Measurements from ENCODE around the gene PLA2G12A. TPM values are rescaled to one million over a fixed set of nuclear protein-coding genes. Genes with fewer than 3 reads are reported as not detected.

PLA2G12A gene
- total and polyA plus RNA-seq, 9 of the 15 experiments (the other 6 are each of a cell fraction or from before 2014, with no cell fraction given) = 24.2 to 226 (median 80.5) TPM

- WGBS (ENCODE audit: insufficient coverage, low coverage, missing lambda C conversion rate) = 62% methylated on average over 2 of the region's 2 CpGs
- no peak for FAIRE-seq
- CTCF ChIA-PET (ENCODE audit: low intra/inter-chr PET ratio) = no interaction called here
- H3K27ac ChIP-seq (ENCODE audit: extremely low read depth, low read depth, low read length) = no peak overlapping the region
- POLR2A ChIA-PET = interaction anchor here (0.9 to 1.5 kb wide), 2 partner anchors 13 to 16 kb away, joined by 3 read pairs; no protein-coding TSS in a partner anchor
- H3K4me2 ChIP-seq (ENCODE audit: insufficient read depth, low read length) = no peak overlapping the region
- H3K36me3 ChIP-seq (ENCODE audit: control insufficient read depth, insufficient read depth, low read length) = no peaks in the 10 kb centered on the region
- intact Hi-C loops (cut with micrococcal nuclease) = no loop called here
- no TSS peak for BruUV-seq (replicated peaks)
- no peak for DNase-seq (ENCODE audit: extremely low read depth in 1 of 4, low spot score in 3 of 4)
- peaks cover 3 to 19% of the 10 kb centered on the region in 2 experiments; a peak in 3 of 5 replicates for H3K4me1 ChIP-seq (replicated peaks in 1 of 2; ENCODE audit: control insufficient read depth in 2 of 2, insufficient read depth in 2 of 2, low read length in 2 of 2)
- no peaks in the 10 kb centered on the region for H3K9me1 ChIP-seq (ENCODE audit: control insufficient read depth, insufficient read depth, low read length)
- no peak overlapping the region for H3K9ac ChIP-seq (ENCODE audit: insufficient read depth in 1 of 2, low read depth in 2 of 2, low read length in 2 of 2)
- ATAC-seq = peak; percentile 34
- in situ Hi-C loops (cut with MboI) = no loop called here
- no peak overlapping the region for H3K4me3 ChIP-seq
- TF ChIP-seq SOX6 (IDR thresholded peaks at IDR 0.05) (no peak), KDM2B (CRISPR knock-in tag; IDR thresholded peaks at IDR 0.05) (no peak), ZBTB17 (CRISPR knock-in tag; IDR thresholded peaks at IDR 0.05) (no peak), CBFB (CRISPR knock-in tag; IDR thresholded peaks at IDR 0.05) (no peak), TGIF2 (CRISPR knock-in tag; IDR thresholded peaks at IDR 0.05) (no peak), ZNF584 (CRISPR knock-in tag; IDR thresholded peaks at IDR 0.05; ENCODE audit: low read depth) (no peak), U2AF1 (optimal IDR thresholded peaks at IDR 0.05; ENCODE audit: low read depth, low read length) (no peak)
- no peaks in the 10 kb centered on the region for H3K79me2 ChIP-seq (ENCODE audit: control insufficient read depth, insufficient read depth, low read length)
- H3K9me3 ChIP-seq (replicated peaks; ENCODE audit: control insufficient read depth, insufficient read depth, low read depth, low read length) = no peaks in the 10 kb centered on the region
- no peaks in the 10 kb centered on the region for H4K20me1 ChIP-seq (replicated peaks; ENCODE audit: control insufficient read depth, insufficient read depth, low read length)
- no peaks in the 10 kb centered on the region for H3K27me3 ChIP-seq (ENCODE audit: control insufficient read depth in 2 of 2, insufficient read depth in 2 of 2, low read length in 2 of 2)
- no peak overlapping the region for H2AFZ ChIP-seq (ENCODE audit: low read depth, low read length)
Observed at GRCh38 chr4:109746728-109747127, 16.9 kb upstream of the PLA2G12A start.

- DNase-seq (ENCODE audit: extremely low read depth in 1 of 4, low spot score in 3 of 4) (no peak), FAIRE-seq (peak; percentile 29), ATAC-seq (peak; percentile 34; the same call in 2 of the 3 replicates)
- Histone ChIP-seq H3K9ac (ENCODE audit: insufficient read depth in 1 of 2, low read depth in 2 of 2, low read length in 2 of 2) (no peak overlapping the region), H3K9me1 (ENCODE audit: control insufficient read depth, insufficient read depth, low read length) (no peaks in the 10 kb centered on the region), H3K4me2 (ENCODE audit: insufficient read depth, low read length) (no peak overlapping the region), H2AFZ (ENCODE audit: low read depth, low read length) (peak overlapping the region; percentile 25), H4K20me1 (replicated peaks; ENCODE audit: control insufficient read depth, insufficient read depth, low read length) (no peaks in the 10 kb centered on the region), H3K9me3 (replicated peaks; ENCODE audit: control insufficient read depth, insufficient read depth, low read depth, low read length) (no peaks in the 10 kb centered on the region), H3K27me3 (ENCODE audit: control insufficient read depth in 2 of 2, insufficient read depth in 2 of 2, low read length in 2 of 2) (no peaks in the 10 kb centered on the region), H3K27ac (ENCODE audit: extremely low read depth, low read depth, low read length) (no peak overlapping the region), H3K4me1 (replicated peaks in 1 of 2; ENCODE audit: control insufficient read depth in 2 of 2, insufficient read depth in 2 of 2, low read length in 2 of 2) (peaks cover 3 to 15% of the 10 kb centered on the region in 2 experiments; a peak in 3 of 5 replicates), H3K36me3 (ENCODE audit: control insufficient read depth, insufficient read depth, low read length) (no peaks in the 10 kb centered on the region), H3K79me2 (ENCODE audit: control insufficient read depth, insufficient read depth, low read length) (no peaks in the 10 kb centered on the region), H3K4me3 (no peak overlapping the region)
- BruUV-seq (replicated peaks) = no TSS peak
- intact Hi-C loops (cut with micrococcal nuclease) (no loop called here), in situ Hi-C loops (cut with MboI) (no loop called here)
- POLR2A ChIA-PET = no interaction called here
- CTCF ChIA-PET (ENCODE audit: low intra/inter-chr PET ratio) = no interaction called here
- peak; percentile 75 for TF ChIP-seq L3MBTL2 (IDR thresholded peaks at IDR 0.05)
- TF ChIP-seq PBX2 (CRISPR knock-in tag; IDR thresholded peaks at IDR 0.05; ENCODE audit: low read depth) = no peak
- TF ChIP-seq PBX2 (tag; conservative IDR thresholded peaks at IDR 0.05; ENCODE audit: low read depth) = peak; percentile 91
- no peak for TF ChIP-seq ZNF277 (CRISPR knock-in tag; IDR thresholded peaks at IDR 0.05; ENCODE audit: borderline replicate concordance)
- TF ChIP-seq FOXK1 (CRISPR knock-in tag; IDR thresholded peaks at IDR 0.05; ENCODE audit: borderline replicate concordance) = no peak
- no peak for TF ChIP-seq ZNF184 (CRISPR knock-in tag; IDR thresholded peaks at IDR 0.05)
Observed at GRCh38 chr4:109745830-109746229, 16.0 kb upstream of the PLA2G12A start.

Measured in K562 (cell line).